ENCODE results near the gene CAV2.
"Not testable (repeated sequence)": the region's sequence is repeated elsewhere in the genome, so short reads cannot be mapped to it uniquely, and the experiment has no call there.

The CAV2 gene

GRCh38 chr7:116483271-116483942 is 16.1 kb upstream of the CAV2 start:
- Histone ChIP-seq H3K4me3 (no peak overlapping the region), H3K27ac (no peak overlapping the region)
- no peak for TF ChIP-seq CTCF (IDR thresholded peaks at IDR 0.05)
- DNase-seq (ENCODE audit: low spot score) = no peak

- not testable (repeated sequence) for H3K27ac ChIP-seq; H3K4me3 ChIP-seq; DNase-seq (ENCODE audit: low spot score)
Observed at GRCh38 chr7:116484389-116484788, 15.1 kb upstream of the CAV2 start.

- Histone ChIP-seq H3K27ac (peak overlapping the region in 1 of 2 donors; percentile 5), H3K4me3 (no peak overlapping the region)
- DNase-seq (ENCODE audit: low spot score) = no peak
- TF ChIP-seq CTCF (IDR thresholded peaks at IDR 0.05) = no peak
Observed at GRCh38 chr7:116487907-116488521, 11.5 kb upstream of the CAV2 start.

GRCh38 chr7:116490351-116490750 is 9.2 kb upstream of the CAV2 start:
- no peak for TF ChIP-seq CTCF (IDR thresholded peaks at IDR 0.05)
- no peak for DNase-seq (ENCODE audit: low spot score)
- Histone ChIP-seq H3K4me3 (no peak overlapping the region), H3K27ac (peak overlapping the region; percentile 61 to 73)

- no peak for DNase-seq (ENCODE audit: low spot score)
- no peak overlapping the region for H3K4me3 ChIP-seq
- no peak for TF ChIP-seq CTCF (IDR thresholded peaks at IDR 0.05)
- peak overlapping the region; percentile 60 to 69 for H3K27ac ChIP-seq
Observed at GRCh38 chr7:116491887-116492653, 7.5 kb upstream of the CAV2 start.

GRCh38 chr7:116492654-116493109 is 6.9 kb upstream of the CAV2 start:
- DNase-seq (ENCODE audit: low spot score) = no peak
- no peak for TF ChIP-seq CTCF (IDR thresholded peaks at IDR 0.05)
- Histone ChIP-seq H3K27ac (peak overlapping the region; percentile 60 to 69), H3K4me3 (no peak overlapping the region)

- Histone ChIP-seq H3K4me3 (no peak overlapping the region), H3K27ac (peak overlapping the region; percentile 60 to 69)
- TF ChIP-seq CTCF (IDR thresholded peaks at IDR 0.05) = no peak
- DNase-seq (ENCODE audit: low spot score) = no peak
Observed at GRCh38 chr7:116493449-116493848, 6.1 kb upstream of the CAV2 start.
